OCI-LY1 (cell line): ENCODE results near the gene CCDC57.

ENCODE experiments used
- H2AFZ ChIP-seq: fragments of 200-600 bp; sonication (generic), shearing (Covaris generic); 2 replicates; pipeline ENCODE4 v1.6.0; 2014; ENCODE audit warnings: antibody characterized with exemption, mild to moderate bottlenecking, low read length
- H3F3A ChIP-seq: fragments of 200-600 bp; sonication (generic), shearing (Covaris generic); 2 replicates; pipeline ENCODE4 v1.6.0; 2014; ENCODE audit warnings: mild to moderate bottlenecking, antibody characterized with exemption, low read length, moderate library complexity; ENCODE audit not compliant: insufficient read depth
- H3K27ac ChIP-seq: fragments of 200-600 bp; sonication (generic); 2 replicates; pipeline ENCODE4 v1.5.1; 2014; ENCODE audit warnings: low read length, mixed run types, mild to moderate bottlenecking, low read depth; ENCODE audit not compliant: poor library complexity, severe bottlenecking
- H3K27me3 ChIP-seq: fragments of 200-600 bp; sonication (generic); 2 replicates; pipeline ENCODE4 v1.6.0; 2014; ENCODE audit warnings: antibody characterized with exemption, mild to moderate bottlenecking, low read length, moderate library complexity; ENCODE audit not compliant: insufficient read depth
- H3K36me3 ChIP-seq: fragments of 200-600 bp; sonication (generic); 2 replicates; pipeline ENCODE4 v1.6.1; 2014; ENCODE audit warnings: mild to moderate bottlenecking, antibody characterized with exemption, low read length, moderate library complexity, mixed read lengths; ENCODE audit not compliant: insufficient read depth
- H3K4me1 ChIP-seq: fragments of 200-600 bp; sonication (generic); 2 replicates; pipeline ENCODE4 v1.5.1; 2014; ENCODE audit warnings: mild to moderate bottlenecking, low read length, moderate library complexity; ENCODE audit not compliant: insufficient read depth, severe bottlenecking
- H3K4me2 ChIP-seq: fragments of 200-600 bp; sonication (generic), shearing (Covaris generic); 2 replicates; pipeline ENCODE4 v1.6.1; 2014; ENCODE audit warnings: low read length
- H3K4me3 ChIP-seq: fragments of 200-600 bp; sonication (generic); 2 replicates; pipeline ENCODE4 v1.5.1; 2014; ENCODE audit warnings: low read length, low read depth, mild to moderate bottlenecking, mixed read lengths; ENCODE audit not compliant: poor library complexity, severe bottlenecking
- H3K79me2 ChIP-seq: fragments of 200-600 bp; shearing (Covaris generic); 2 replicates; pipeline ENCODE4 v1.6.1; 2016; ENCODE audit warnings: mixed run types, low read length, mixed read lengths; ENCODE audit not compliant: insufficient read depth
- H3K9ac ChIP-seq: fragments of 200-600 bp; sonication (generic), shearing (Covaris generic); 2 replicates; pipeline ENCODE4 v1.6.1; 2014; ENCODE audit warnings: mild to moderate bottlenecking, low read length, mixed read lengths
- H3K9me2 ChIP-seq: fragments of 200-600 bp; sonication (generic), shearing (Covaris generic); 2 replicates; pipeline ENCODE4 v1.6.1; 2014; ENCODE audit warnings: low read depth, mild to moderate bottlenecking, low read length, mixed read lengths
- H3K9me3 ChIP-seq: fragments of 200-600 bp; shearing (Covaris generic); 2 replicates; pipeline ENCODE4 v1.6.1; 2014; ENCODE audit warnings: low read length, mixed read lengths
- H4K20me1 ChIP-seq: fragments of 200-600 bp; sonication (generic), shearing (Covaris generic); 2 replicates; pipeline ENCODE4 v1.6.0; 2016; ENCODE audit warnings: mild to moderate bottlenecking, low read length; ENCODE audit not compliant: insufficient read depth
- EZH2 ChIP-seq: fragments of 200-600 bp; sonication (generic), shearing (Covaris generic); IDR thresholded peaks from 2 replicates; pipeline ENCODE4 v1.8.0; 2017; ENCODE audit warnings: borderline replicate concordance, mixed run types, mild to moderate bottlenecking, antibody characterized with exemption, low read length, moderate library complexity, mixed read lengths
- TF ChIP-seq, protein P1 (sequence below): fragments of 200-600 bp; sonication (generic), shearing (Covaris generic); IDR thresholded peaks from 2 replicates; pipeline ENCODE4 v1.5.1; 2017; ENCODE audit warnings: mild to moderate bottlenecking, antibody characterized with exemption, low read length, moderate library complexity, mixed read lengths

Gene CCDC57

DNA sequence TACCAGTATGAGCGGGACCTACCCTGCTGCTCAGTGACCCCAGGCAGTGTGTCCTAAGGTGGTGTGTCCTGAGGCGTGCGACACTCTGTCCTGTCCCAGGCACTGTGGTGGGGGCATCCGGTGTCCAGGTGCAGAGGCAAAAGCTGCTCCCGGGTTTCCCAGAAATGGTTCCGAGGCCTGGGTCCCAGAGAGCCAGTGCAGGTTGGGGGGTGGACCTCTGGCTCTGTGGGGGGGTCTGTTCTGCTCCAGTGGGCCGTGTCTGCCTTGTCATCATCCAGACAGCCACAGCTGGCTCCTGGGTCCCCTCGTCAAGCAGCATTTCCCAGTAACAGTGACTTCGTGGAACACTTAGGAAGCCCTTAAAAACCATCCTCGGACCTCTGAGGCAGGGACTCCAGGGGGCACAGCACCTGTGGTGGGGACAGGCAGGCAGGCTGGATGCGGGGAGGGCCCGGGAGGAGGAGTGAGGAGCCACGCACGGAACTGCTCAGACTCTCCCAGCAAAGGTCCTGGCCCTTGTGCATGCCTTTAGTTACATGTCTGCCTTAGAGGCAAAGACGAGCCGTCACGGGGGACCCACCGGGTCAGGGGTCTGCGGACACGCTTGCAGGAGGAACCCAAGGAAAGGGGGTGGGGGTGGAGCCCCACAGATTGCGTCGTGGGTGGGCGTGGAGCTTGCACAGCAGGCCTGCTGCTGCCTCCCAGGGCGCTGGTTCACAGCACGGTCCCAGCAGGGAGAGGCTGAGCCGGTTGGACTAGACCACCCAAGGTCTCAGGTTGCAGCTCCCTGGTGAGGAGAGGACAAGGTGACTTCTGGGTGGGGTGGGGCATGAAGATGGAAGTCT, 21.8 kb upstream of the CCDC57 start:
- Histone ChIP-seq H3K36me3 (no peaks in the 10 kb centered on the region; the same call in 1 of the 2 replicates), H3K79me2 (no peaks in the 10 kb centered on the region), H3K27ac (no peak overlapping the region), H3K4me2 (no peak overlapping the region), H3K9me3 (no peaks in the 10 kb centered on the region), H3F3A (no peaks in the 10 kb centered on the region), H3K9me2 (no peaks in the 10 kb centered on the region), H3K9ac (no peak overlapping the region), H4K20me1 (no peaks in the 10 kb centered on the region), H3K4me3 (no peak overlapping the region), H3K4me1 (peaks cover 24% of the 10 kb centered on the region), H3K27me3 (peaks cover 7% of the 10 kb centered on the region), H2AFZ (no peak overlapping the region)
- TF ChIP-seq, protein P1, sequence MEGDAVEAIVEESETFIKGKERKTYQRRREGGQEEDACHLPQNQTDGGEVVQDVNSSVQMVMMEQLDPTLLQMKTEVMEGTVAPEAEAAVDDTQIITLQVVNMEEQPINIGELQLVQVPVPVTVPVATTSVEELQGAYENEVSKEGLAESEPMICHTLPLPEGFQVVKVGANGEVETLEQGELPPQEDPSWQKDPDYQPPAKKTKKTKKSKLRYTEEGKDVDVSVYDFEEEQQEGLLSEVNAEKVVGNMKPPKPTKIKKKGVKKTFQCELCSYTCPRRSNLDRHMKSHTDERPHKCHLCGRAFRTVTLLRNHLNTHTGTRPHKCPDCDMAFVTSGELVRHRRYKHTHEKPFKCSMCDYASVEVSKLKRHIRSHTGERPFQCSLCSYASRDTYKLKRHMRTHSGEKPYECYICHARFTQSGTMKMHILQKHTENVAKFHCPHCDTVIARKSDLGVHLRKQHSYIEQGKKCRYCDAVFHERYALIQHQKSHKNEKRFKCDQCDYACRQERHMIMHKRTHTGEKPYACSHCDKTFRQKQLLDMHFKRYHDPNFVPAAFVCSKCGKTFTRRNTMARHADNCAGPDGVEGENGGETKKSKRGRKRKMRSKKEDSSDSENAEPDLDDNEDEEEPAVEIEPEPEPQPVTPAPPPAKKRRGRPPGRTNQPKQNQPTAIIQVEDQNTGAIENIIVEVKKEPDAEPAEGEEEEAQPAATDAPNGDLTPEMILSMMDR: no peak
- no peak for TF ChIP-seq EZH2

DNA sequence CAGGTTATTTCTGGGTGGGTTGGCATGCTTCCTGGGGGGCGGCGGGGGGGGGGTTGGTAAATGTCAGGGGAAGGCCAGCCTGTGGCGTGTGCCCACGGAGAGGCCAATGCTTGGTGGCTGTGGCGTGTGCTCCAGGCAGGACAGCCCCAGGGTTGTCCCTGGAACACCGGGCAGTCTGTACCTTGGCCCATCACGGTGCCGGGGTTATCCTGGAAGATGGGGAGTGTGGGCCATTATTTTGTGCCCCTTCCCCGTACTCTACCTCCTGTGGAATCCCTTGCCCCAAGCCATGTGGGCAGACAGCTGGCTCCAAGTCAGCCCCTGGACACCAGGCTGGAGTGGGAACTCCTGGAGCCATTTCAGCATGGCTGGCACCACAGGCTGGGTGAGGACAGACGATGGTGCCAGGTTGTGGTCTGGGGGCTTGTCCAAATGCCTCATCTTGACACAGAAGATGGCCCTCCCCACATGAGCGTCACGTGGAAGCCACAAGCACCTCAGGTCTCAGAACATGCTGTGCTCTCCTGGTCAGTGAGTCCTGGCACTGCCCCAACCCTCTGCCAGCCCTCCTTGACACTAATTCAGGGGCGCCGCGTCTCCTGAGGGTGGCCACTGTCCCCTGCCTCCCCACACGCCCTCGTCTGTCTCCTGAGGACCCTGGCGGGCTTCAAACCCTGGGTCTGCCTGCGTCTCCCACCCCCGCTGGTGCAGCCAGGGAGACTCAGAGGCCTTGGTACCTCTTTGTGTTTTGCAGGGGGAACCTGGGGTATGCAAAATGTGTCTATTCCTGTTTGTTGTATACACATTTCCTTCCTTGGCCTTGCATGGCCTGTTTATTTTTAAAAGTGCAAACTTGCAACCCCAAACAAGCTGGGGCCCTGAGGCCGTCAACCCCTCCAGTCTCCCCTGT, 20.5 kb upstream of the CCDC57 start:
- no peaks in the 10 kb centered on the region for H4K20me1 ChIP-seq

DNA sequence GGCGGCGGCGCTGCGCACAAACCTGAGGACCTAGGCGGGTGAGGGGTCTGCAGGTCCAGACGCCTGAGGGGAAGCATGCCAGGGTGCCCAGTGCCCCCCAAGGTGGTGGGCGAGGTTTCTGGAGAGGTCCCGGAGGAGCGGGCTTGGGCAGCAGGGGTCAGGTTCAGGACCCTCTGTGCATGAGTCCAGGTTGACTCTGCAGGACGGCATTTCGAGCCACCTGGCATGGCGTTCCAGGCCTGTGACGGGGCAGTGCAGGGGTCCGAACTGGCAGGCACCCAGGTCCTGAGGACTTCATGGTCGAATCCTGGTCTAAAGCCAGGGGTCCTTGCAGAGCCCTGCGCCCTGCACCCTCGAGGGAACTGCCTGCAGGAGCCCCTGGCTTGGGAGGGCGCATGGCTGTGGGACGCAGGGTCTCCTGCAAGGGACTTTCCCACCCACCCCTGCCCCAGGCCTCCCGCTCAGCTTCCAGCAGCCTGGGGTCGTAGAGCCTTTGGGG, 19.7 kb upstream of the CCDC57 start:
- H3K36me3 ChIP-seq: no peaks in the 10 kb centered on the region
- H3K4me3 ChIP-seq: no peak overlapping the region
- TF ChIP-seq, protein P1: no peak
- no peak overlapping the region for H3K9ac ChIP-seq
- no peaks in the 10 kb centered on the region for H4K20me1 ChIP-seq
- no peaks in the 10 kb centered on the region for H3K9me3 ChIP-seq
- peaks cover 24% of the 10 kb centered on the region for H3K4me1 ChIP-seq
- H2AFZ ChIP-seq: no peak overlapping the region
- H3K9me2 ChIP-seq: no peaks in the 10 kb centered on the region
- H3K27me3 ChIP-seq: peaks cover 7% of the 10 kb centered on the region
- H3K27ac ChIP-seq: no peak overlapping the region
- no peaks in the 10 kb centered on the region for H3K79me2 ChIP-seq
- no peaks in the 10 kb centered on the region for H3F3A ChIP-seq
- no peak overlapping the region for H3K4me2 ChIP-seq

More for the DNA sequence above, 20.5 kb upstream of the CCDC57 start:
- Histone ChIP-seq H3K36me3 (no peaks in the 10 kb centered on the region), H3K27me3 (peaks cover 7% of the 10 kb centered on the region), H3K9me2 (no peaks in the 10 kb centered on the region), H3K9ac (no peak overlapping the region), H3K4me3 (no peak overlapping the region), H3K4me2 (no peak overlapping the region), H3K27ac (no peak overlapping the region), H3K9me3 (no peaks in the 10 kb centered on the region), H3F3A (no peaks in the 10 kb centered on the region), H2AFZ (no peak overlapping the region), H3K79me2 (no peaks in the 10 kb centered on the region), H3K4me1 (peaks cover 24% of the 10 kb centered on the region)
- TF ChIP-seq, protein P1: no peak
- TF ChIP-seq EZH2: no peak
